Stimulated activated effector memory CD8-positive, alpha-beta T cell treated with anti-CD3 and anti-CD28 coated beads, Interleukin-12 subunit alpha, Interleukin-12 subunit beta, amount 100 ng/mL, for 72 hours (primary cell): ENCODE results near the gene ATIC.

Source experiments
- ATAC-seq: fragments of 150-1000 bp; cut with Tn5 transposase; 2 replicates; pipeline ENCODE4 v1.10.0; 2021
- DNase-seq, 2 donors: peaks; one replicate each; pipeline ENCODE4 v3.0.0; 2021 to 2022; ENCODE audit warnings: low spot score in 2 of 2
- H3K27ac Mint-ChIP-seq: one replicate; pipeline ENCODE4 v1.8.0; 2022; ENCODE audit warnings: mild to moderate bottlenecking, mixed read lengths
- H3K36me3 Mint-ChIP-seq: one replicate; pipeline ENCODE4 v1.8.0; 2022; ENCODE audit warnings: mild to moderate bottlenecking, mixed read lengths
- H3K4me1 Mint-ChIP-seq: one replicate; pipeline ENCODE4 v1.8.0; 2022; ENCODE audit warnings: mixed read lengths
- H3K4me3 Mint-ChIP-seq: one replicate; pipeline ENCODE4 v1.8.0; 2022; ENCODE audit warnings: mild to moderate bottlenecking, mixed read lengths
- H3K9me3 Mint-ChIP-seq: one replicate; pipeline ENCODE4 v1.8.0; 2022; ENCODE audit warnings: mixed read lengths

The ATIC gene

DNA sequence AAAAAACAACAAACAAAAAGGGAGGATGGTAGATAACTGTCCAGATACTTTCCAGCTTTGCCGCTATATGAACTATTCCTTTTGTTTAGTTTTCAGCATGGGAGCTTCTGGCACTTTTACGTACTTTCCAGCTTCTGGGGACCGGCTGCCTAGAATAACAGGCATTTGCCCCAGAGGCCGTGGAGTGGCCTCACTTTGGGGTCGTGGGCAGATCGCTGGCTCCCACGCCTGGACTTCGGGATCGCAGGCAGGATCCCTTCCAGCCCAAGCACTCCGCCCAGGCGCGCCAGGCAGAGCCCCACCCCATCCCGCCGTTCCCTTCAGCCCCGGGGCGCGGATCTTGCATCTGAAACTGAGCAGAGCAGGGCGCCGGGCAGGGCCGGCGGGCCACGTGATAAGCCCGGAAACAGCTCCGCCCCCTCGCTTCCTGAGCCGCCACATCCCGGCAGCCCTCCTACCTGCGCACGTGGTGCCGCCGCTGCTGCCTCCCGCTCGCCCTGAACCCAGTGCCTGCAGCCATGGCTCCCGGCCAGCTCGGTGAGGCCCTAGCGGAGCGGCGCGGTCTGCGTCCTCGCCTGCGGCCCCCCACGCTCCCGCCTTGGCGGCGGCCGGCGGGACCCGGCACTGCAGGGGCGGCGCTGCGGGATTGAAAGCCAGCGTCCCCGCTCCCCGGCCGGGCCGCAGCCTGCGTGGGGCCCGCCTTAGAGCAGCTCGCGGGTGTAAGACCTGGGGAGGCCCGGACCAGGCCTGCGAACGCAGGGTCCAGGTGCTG lies at the start of gene ATIC:
TSS of gene ATIC (plus strand) at position 435 of the 772 bp plus-strand sequence. CDS start at position 519, 84 bp downstream.
- DNase-seq: peak; percentile 75 to 95
- Mint-ChIP-seq H3K27ac (peak within 1 kb of the TSS; percentile 84), H3K4me1 (peaks cover 30% of the 10 kb centered on the region), H3K9me3 (no peaks in the 10 kb centered on the region), H3K4me3 (peak within 1 kb of the TSS; percentile 78), H3K36me3 (peaks cover 43% of the 10 kb centered on the region)
- peak; percentile 99 for ATAC-seq

GRCh38 chr2:215262303-215262702 lies 49.6 kb upstream of the ATIC start:
- Mint-ChIP-seq H3K36me3 (no peaks in the 10 kb centered on the region), H3K4me3 (no peak overlapping the region), H3K9me3 (no peaks in the 10 kb centered on the region), H3K4me1 (no peaks in the 10 kb centered on the region), H3K27ac (no peak overlapping the region)
- DNase-seq (no peak), ATAC-seq (no peak)

GRCh38 chr2:215262741-215263362 lies 49.0 kb upstream of the ATIC start:
- H3K36me3 Mint-ChIP-seq: no peaks in the 10 kb centered on the region
- DNase-seq (no peak), ATAC-seq (no peak)
- no peak overlapping the region for H3K27ac Mint-ChIP-seq
- H3K4me1 Mint-ChIP-seq: no peaks in the 10 kb centered on the region
- H3K4me3 Mint-ChIP-seq: no peak overlapping the region
- H3K9me3 Mint-ChIP-seq: no peaks in the 10 kb centered on the region

- Mint-ChIP-seq H3K36me3 (no peaks in the 10 kb centered on the region), H3K4me1 (no peaks in the 10 kb centered on the region), H3K27ac (no peak overlapping the region), H3K9me3 (no peaks in the 10 kb centered on the region), H3K4me3 (no peak overlapping the region)
- ATAC-seq (no peak), DNase-seq (no peak)
Measured at GRCh38 chr2:215264374-215264773, 47.5 kb upstream of the ATIC start.

GRCh38 chr2:215269397-215270117 lies 42.3 kb upstream of the ATIC start:
- Mint-ChIP-seq H3K36me3 (no peaks in the 10 kb centered on the region), H3K27ac (no peak overlapping the region), H3K4me3 (no peak overlapping the region), H3K9me3 (no peaks in the 10 kb centered on the region), H3K4me1 (no peaks in the 10 kb centered on the region)
- DNase-seq (peak; percentile 24 to 59), ATAC-seq (no peak)

GRCh38 chr2:215270118-215270451 lies 41.8 kb upstream of the ATIC start:
- ATAC-seq: no peak
- DNase-seq: no peak
- H3K36me3 Mint-ChIP-seq: no peaks in the 10 kb centered on the region
- no peak overlapping the region for H3K27ac Mint-ChIP-seq
- no peaks in the 10 kb centered on the region for H3K4me1 Mint-ChIP-seq
- no peak overlapping the region for H3K4me3 Mint-ChIP-seq
- no peaks in the 10 kb centered on the region for H3K9me3 Mint-ChIP-seq

GRCh38 chr2:215271446-215271845 lies 40.4 kb upstream of the ATIC start:
- Mint-ChIP-seq H3K9me3 (no peaks in the 10 kb centered on the region), H3K36me3 (no peaks in the 10 kb centered on the region), H3K4me1 (no peaks in the 10 kb centered on the region), H3K4me3 (no peak overlapping the region), H3K27ac (no peak overlapping the region)
- no peak for ATAC-seq
- no peak for DNase-seq

DNA sequence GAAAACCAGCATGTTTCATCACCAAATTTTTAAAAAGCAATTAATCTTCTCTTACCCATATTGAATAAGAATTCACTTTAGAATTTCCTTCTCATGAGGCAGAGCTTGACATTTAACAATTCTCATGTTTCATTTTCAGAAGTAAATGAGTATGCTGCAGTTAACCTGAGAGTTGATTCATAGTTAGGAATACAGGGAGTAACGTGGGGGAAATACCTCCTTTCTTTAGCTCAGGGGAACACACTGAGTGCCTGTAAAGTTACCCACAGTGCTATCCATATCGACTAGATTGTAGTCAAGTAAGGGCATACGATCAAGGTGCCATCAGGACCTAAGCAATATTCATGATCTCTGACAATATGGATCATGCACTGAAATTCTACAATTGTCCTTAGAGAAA lies 38.9 kb upstream of the ATIC start:
- no peak overlapping the region for H3K27ac Mint-ChIP-seq
- no peaks in the 10 kb centered on the region for H3K4me1 Mint-ChIP-seq
- no peaks in the 10 kb centered on the region for H3K9me3 Mint-ChIP-seq
- no peak overlapping the region for H3K4me3 Mint-ChIP-seq
- ATAC-seq (peak; percentile 68), DNase-seq (no peak)
- H3K36me3 Mint-ChIP-seq: no peaks in the 10 kb centered on the region

DNA sequence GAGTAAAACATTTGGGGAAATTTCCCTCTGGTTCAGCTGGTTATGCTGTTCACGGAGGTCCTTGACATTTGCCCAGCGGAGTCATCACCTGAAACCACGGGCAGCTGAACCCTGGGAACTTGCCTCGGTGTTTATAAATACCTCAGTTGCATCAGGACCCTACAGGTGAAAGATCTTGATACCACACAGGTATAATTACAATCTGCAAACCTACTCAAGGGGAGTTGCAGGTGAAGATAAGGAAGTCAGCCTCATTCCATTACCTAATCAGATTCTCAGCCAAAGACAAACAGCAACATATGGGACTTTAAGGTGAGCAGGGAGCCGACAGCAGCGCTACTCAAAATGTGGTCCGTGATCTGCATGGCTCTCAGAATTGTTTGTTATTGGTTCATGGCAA lies 37.0 kb upstream of the ATIC start:
- Mint-ChIP-seq H3K4me1 (no peaks in the 10 kb centered on the region), H3K27ac (no peak overlapping the region), H3K9me3 (no peaks in the 10 kb centered on the region), H3K36me3 (no peaks in the 10 kb centered on the region), H3K4me3 (no peak overlapping the region)
- DNase-seq (no peak), ATAC-seq (no peak)

GRCh38 chr2:215275824-215276223 lies 36.0 kb upstream of the ATIC start:
- Mint-ChIP-seq H3K4me3 (no peak overlapping the region), H3K36me3 (no peaks in the 10 kb centered on the region), H3K9me3 (no peaks in the 10 kb centered on the region), H3K27ac (no peak overlapping the region), H3K4me1 (no peaks in the 10 kb centered on the region)
- DNase-seq (no peak), ATAC-seq (no peak)

DNA sequence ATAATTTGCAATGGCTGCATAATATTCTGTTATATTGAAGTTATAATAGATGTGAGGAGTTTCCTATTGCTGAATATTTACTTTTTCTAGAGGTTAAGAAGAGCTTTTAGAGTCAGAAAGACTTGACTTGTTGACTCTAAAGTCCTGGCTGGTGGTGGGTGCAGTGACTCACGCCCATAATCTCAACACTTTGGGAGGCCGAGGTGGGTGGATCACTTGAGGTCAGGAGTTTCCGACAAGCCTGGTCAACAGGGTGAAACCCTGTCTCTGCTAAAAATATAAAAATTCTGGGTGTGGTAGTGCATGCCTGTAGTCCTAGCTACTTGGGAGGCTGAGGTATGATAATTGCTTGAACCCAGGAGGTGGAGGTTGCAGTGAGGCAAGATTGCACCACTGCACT lies 33.9 kb upstream of the ATIC start:
- Mint-ChIP-seq H3K27ac (no peak overlapping the region), H3K4me3 (no peak overlapping the region), H3K4me1 (no peaks in the 10 kb centered on the region), H3K36me3 (no peaks in the 10 kb centered on the region), H3K9me3 (no peaks in the 10 kb centered on the region)
- peak; percentile 55 for ATAC-seq
- no peak for DNase-seq

- DNase-seq: no peak
- H3K27ac Mint-ChIP-seq: no peak overlapping the region
- no peaks in the 10 kb centered on the region for H3K9me3 Mint-ChIP-seq
- no peak overlapping the region for H3K4me3 Mint-ChIP-seq
- no peaks in the 10 kb centered on the region for H3K36me3 Mint-ChIP-seq
- peak; percentile 34 for ATAC-seq
- no peaks in the 10 kb centered on the region for H3K4me1 Mint-ChIP-seq
Measured at GRCh38 chr2:215280326-215280725, 31.5 kb upstream of the ATIC start.

DNA sequence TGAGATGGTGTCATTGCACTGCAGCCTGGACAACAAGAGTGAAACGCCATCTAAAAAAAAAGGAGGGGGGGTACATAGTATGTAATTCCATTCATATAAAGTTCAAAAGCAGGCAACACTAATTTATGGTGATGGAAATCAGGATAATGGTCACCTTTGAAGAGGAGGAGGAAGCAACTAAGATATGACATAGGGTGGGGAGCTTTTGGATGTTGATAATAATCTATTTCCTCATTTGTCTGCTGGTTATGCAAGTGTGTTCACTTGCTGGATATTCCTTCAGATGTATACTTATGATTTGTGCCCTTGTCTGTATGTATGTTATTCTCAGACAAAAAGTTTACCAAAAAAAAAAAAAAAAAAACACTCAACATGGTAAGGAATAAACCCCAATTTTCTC lies 28.6 kb upstream of the ATIC start:
- no peaks in the 10 kb centered on the region for H3K4me1 Mint-ChIP-seq
- no peak overlapping the region for H3K27ac Mint-ChIP-seq

DNA sequence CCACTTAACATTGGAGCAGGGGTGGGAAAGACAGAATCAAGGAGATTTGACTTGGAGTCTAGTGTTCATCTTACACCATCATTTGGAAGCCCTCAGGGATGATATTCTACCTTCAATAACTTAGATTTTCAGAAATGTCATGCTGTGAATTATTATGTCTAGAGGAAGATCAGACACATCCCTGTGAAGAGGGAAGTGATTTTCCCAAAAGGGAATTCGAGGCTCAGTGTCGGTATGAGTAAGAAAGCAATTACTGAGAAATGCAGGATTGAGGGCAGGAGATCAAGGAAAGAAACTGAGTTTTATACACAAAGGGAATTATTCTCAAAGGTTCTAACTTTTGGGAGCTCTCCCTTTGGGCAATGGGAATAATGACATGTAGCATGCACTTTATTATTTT lies 25.6 kb upstream of the ATIC start:
- Mint-ChIP-seq H3K36me3 (no peaks in the 10 kb centered on the region), H3K4me3 (no peak overlapping the region), H3K27ac (no peak overlapping the region), H3K4me1 (no peaks in the 10 kb centered on the region), H3K9me3 (no peaks in the 10 kb centered on the region)
- ATAC-seq: no peak
- no peak for DNase-seq

More for the DNA sequence above, 28.6 kb upstream of the ATIC start:
- no peak for DNase-seq
- H3K4me3 Mint-ChIP-seq: no peak overlapping the region
- no peaks in the 10 kb centered on the region for H3K9me3 Mint-ChIP-seq
- H3K36me3 Mint-ChIP-seq: no peaks in the 10 kb centered on the region
- ATAC-seq: no peak

DNA sequence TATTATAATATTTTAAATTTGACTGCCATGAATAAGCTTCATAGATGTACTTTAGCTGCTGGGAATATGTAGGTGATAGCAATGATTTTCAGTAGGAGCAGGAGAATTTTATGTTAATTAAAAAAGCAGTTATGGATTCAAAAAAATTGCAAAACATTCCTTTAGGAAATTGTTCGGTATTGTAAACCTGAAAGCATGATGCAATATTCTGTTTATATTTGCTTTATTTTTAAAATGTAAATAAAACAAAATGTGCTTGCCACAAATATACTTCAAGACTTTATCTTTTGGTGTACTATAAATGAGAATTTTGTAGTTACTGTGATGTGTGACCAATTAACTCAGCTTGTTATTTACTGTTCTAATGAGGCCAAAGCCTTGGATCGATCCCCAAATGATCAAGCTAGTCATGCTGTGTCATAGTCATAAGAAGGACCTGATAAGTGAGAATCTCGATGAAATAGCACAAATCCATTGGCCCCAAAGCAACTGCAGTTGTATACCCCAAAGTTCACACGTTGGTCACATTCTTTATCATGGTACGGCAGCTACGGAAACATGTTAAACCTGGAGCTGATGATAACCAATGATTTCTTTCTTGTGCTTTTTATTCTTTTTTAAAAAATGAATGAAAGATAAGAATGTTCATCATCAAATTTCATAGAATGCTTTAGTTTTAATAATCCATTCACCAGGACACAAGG lies 23.6 kb upstream of the ATIC start:
- Mint-ChIP-seq H3K9me3 (no peaks in the 10 kb centered on the region), H3K4me3 (no peak overlapping the region), H3K27ac (no peak overlapping the region), H3K36me3 (no peaks in the 10 kb centered on the region), H3K4me1 (no peaks in the 10 kb centered on the region)
- ATAC-seq (no peak), DNase-seq (no peak)
